Stimulated activated CD8-positive, alpha-beta memory T cell treated with anti-CD3 and anti-CD28 coated beads, Interleukin-4, amount 100 ng/mL, for 1 hour (primary cell): ENCODE measurements around the gene LHPP.

Experiments
- DNase-seq, 2 donors: peaks; one replicate each; pipeline ENCODE4 v3.0.0-alpha.2; 2020; ENCODE audit warnings: low read depth in 2 of 2, low spot score in 1 of 2

Gene LHPP

DNA sequence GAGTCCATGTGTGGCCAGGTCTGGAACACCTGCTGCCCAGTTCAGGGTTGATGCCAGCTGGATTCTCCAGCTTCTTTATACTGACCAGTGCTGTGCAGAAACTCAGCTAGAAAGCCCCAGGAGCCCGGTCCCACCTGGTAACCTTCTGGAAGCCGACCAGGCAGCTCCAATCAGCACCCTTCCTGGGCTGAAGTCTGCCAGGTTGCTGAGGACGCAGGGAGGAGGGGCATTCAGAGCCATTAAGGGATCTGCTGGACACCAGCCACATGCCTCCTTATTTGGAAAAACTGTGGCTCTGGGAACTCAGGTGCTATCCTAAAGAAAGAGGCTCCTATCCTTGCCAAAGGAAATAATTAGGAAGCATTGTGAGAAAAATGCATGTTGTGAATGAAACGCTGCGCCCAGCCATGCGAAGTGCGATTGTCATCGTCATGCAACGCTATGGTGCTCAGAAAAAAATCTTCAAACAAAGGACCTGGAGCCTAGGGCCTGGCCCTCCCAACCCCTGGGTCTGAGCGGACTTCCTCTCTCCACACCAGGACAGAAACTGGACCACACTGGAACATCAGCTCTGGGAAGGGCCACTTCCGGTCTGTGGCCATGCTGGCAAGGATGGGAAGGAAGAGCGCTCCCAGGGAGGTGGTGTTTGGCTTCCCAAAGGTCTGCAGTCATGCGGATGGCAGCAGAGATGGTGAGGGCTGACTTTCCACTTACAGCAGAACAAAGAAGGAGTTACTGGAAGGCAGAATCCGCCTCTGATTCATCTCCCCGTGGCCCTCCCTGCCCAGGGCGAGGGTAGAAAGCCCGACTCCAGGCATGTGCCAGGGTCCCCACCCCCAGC is 192.4 kb downstream of the LHPP start:
- DNase-seq: no peak

GRCh38 chr10:124654686-124655085 is 193.1 kb downstream of the LHPP start:
- DNase-seq: no peak

- DNase-seq: no peak
These were observed 193.8 kb downstream of the LHPP start for GRCh38 chr10:124655191-124656112.

DNA sequence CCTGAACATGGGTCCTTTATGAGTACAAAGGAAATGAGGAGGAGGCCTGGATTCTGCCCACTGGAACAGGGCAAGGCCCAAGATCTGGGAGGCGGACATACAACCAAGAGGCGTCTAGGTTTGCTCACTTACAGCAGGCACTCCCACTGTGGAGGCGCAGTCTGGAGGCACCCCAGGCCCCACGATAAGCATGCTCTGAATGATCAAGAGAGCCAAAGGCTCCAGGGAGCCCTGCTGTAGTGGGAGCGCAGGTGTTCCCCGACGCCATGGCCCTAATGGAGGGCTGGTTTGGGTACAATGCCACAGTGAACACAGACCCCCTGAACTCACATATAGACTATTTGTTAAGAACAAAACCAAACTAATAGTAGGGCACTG is 194.5 kb downstream of the LHPP start:
- DNase-seq: no peak

- no peak for DNase-seq
These were observed 194.9 kb downstream of the LHPP start for GRCh38 chr10:124656541-124656940.

DNA sequence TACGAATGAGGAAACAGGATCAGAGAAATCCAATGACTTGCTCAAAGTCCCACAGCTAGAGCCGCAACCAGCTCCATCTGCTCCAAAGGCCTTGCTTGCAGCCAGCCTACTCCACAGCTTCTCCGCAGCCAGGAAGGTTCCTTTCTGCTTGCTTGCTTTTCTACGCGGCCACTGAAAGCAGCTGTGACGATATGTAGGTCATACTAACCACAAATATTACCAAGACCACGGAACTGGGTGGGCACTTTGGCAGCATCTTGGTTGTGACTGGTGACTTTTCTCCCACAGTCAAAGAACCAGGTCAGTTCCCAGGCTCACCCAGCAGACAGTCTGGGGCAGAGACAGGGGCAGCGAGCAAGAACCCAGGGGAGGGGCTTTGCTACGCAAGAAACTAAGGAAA is 196.2 kb downstream of the LHPP start:
- DNase-seq: no peak

- no peak for DNase-seq
These were observed 197.1 kb downstream of the LHPP start for GRCh38 chr10:124658591-124659242.

DNA sequence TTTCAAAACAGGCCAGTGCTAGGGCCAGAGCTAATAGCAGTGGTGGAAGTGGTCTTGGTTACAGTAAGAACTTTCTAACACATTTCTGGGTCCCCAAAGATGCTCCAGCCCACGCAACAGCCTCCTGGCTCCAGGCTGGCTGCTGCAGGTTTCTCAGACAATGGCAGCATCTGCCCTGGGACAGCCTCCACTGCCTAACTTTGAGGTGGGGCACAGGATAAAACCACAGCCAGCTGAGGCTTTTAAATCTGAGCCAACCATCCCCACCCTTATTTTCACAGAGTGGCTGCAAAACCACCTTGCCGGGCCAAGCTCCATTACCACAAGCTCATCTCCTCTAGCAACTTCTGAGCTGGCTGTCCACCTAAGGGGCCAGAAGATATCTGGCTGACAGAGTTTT is 197.8 kb downstream of the LHPP start:
- DNase-seq: no peak

DNA sequence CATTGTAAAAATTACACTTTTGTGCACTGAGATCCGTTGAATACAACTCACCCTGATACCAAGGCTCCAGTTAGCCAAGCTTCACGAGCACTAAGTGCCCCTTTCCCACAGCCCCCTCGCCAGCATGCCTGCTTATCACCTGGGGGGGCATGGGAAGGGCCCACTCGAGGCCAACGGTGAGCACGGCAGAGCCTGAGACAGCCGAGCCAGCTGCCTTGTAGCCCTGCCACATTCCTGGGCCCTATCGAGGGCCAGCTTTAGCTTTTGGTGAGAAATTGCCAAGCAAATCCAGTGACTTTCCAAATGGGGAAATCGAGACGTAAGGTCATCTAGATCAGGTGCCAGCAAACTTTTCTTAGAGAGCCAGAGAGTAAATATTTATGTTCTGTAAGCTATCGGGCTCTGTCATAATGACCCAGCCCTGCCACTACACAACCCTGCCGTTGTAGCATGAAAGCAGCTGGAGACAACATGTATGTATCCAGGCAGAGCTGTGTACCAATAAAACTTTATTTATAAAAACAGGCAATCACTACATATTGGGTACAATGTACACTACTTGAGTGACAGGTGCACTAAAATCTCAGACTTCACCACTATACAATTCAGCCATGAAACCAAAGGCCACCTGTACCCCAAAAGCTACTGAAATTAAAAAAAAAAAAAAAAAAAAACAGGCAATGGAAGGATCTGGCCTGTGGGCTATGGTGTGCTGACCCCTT is 198.9 kb downstream of the LHPP start:
- DNase-seq: no peak

DNA sequence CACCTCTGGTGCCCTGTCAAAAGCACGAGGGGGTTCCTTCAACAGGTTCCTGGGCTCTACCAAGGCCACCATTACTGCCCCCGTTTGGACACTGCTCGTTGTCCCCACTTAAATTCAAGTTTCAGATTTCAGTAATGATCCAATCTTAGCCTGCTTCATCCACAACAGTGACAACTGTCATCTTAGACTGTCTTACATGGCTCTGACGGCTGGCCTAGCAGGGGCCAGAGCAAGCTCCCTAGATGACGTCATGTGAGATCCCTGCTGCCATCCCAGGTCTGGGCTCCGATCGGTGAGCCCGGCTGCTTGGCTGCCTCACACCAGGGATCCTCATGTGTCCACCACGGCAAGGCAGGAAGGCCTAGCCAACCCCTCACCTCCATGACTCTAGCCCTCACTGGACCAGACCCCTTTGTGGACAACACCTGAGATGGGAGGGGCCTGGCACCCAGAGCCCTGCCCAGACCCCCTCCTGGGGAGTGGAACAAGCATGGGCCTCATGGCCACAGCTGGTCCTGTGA is 200.1 kb downstream of the LHPP start:
- DNase-seq: no peak

DNA sequence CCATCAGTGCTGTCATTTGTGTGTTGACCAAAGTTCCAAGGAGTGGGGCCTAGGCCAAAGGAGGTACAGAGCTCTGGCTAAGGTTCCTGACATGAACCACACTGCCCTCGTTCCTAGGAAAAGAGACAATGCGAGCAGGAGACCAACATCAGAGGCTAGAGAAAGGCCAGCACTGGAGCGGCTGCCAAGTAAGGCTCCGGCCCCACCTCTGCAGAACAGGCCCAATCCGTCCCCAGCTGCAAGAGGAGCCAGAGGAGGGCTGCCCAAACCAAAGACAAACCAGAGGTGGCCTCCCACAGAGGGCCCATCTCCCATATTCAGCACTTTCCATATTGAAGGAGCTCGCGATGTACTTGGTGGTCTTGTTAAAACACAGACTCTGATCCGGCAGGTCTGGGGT is 201.6 kb downstream of the LHPP start:
- DNase-seq: no peak
